H1 (cell line): ENCODE data around the gene ZBED1.
"Not testable (repeated sequence)": the region's sequence is repeated elsewhere in the genome, so short reads cannot be mapped to it uniquely, and the experiment has no call there.

Experiments used
- CEBPB ChIP-seq: IDR thresholded peaks from 2 replicates; pipeline ENCODE4 v1.6.1; 2012; ENCODE audit warnings: low read depth, low read length
- CHD2 ChIP-seq: IDR thresholded peaks from 2 replicates; pipeline ENCODE4 v1.6.1; 2012; ENCODE audit warnings: low read length, improper control_type of control experiment
- CTCF ChIP-seq, 3 experiments: IDR thresholded peaks; 1 replicate in 2 of 3; 2 replicates in 1 of 3; pipeline versions ENCODE4 v1.5.1 to v1.6.1; 2011; ENCODE audit warnings: low read length in 3 of 3, mild to moderate bottlenecking in 3 of 3, inconsistent platforms in 2 of 3, low read depth in 1 of 3, moderate library complexity in 1 of 3; ENCODE audit not compliant: insufficient read depth in 1 of 3; ENCODE audit errors: control extremely low read depth in 1 of 3
- EP300 ChIP-seq, 2 experiments: IDR thresholded peaks; 1 replicate in 1 of 2; 2 replicates in 1 of 2; pipeline ENCODE4 v1.6.1; 2011 to 2012; ENCODE audit warnings: low read depth in 2 of 2, low read length in 2 of 2, mild to moderate bottlenecking in 2 of 2, borderline replicate concordance in 1 of 2, inconsistent platforms in 1 of 2, moderate library complexity in 1 of 2
- EZH2 ChIP-seq: fragments of 200-600 bp; sonication (generic); IDR thresholded peaks from 2 replicates; pipeline ENCODE4 v1.7.1; 2012; ENCODE audit warnings: low read depth, mild to moderate bottlenecking, moderate library complexity, low read length, inconsistent platforms; ENCODE audit not compliant: severe bottlenecking
- GABPA ChIP-seq: IDR thresholded peaks from 2 replicates; pipeline ENCODE4 v1.6.1; 2011; ENCODE audit warnings: mild to moderate bottlenecking, low read length, moderate library complexity, borderline replicate concordance; ENCODE audit not compliant: insufficient read depth
- POLR2A ChIP-seq, 2 experiments: IDR thresholded peaks; 1 replicate in 1 of 2; 2 replicates in 1 of 2; pipeline ENCODE4 v1.6.1; 2011; ENCODE audit warnings: low read depth in 2 of 2, low read length in 2 of 2, mild to moderate bottlenecking in 2 of 2; ENCODE audit errors: control extremely low read depth in 1 of 2
- RNF2 ChIP-seq: fragments of 200-900, 300-1000 bp; sonication (generic); IDR thresholded peaks from 2 replicates; pipeline ENCODE4 v1.7.1; 2016; ENCODE audit warnings: borderline replicate concordance, low read depth, mild to moderate bottlenecking, antibody characterized with exemption, low read length; ENCODE audit not compliant: poor library complexity, severe bottlenecking; ENCODE audit errors: missing control alignments
- TEAD4 ChIP-seq: IDR thresholded peaks from 2 replicates; pipeline ENCODE4 v1.6.1; 2012; ENCODE audit warnings: low read depth, low read length, inconsistent platforms, mixed read lengths
- USF2 ChIP-seq: IDR thresholded peaks from 2 replicates; pipeline ENCODE4 v1.6.1; 2011; ENCODE audit warnings: low read length, improper control_type of control experiment

- TF ChIP-seq POLR2A (IDR thresholded peaks at IDR 0.05; ENCODE audit: control extremely low read depth in 1 of 2, low read depth in 2 of 2, low read length in 2 of 2); CHD2; GABPA; CTCF (IDR thresholded peaks at IDR 0.05; ENCODE audit: control extremely low read depth in 1 of 3, insufficient read depth in 1 of 3, low read depth in 1 of 3, low read length in 3 of 3); EP300 (IDR thresholded peaks at IDR 0.05; ENCODE audit: borderline replicate concordance in 1 of 2, low read depth in 2 of 2, low read length in 2 of 2); TEAD4; RNF2; USF2; EZH2; CEBPB: not testable (repeated sequence)
Measured at GRCh38 chrX:2469852-2470251, 30.9 kb downstream of the ZBED1 start.
